ENCODE results near the gene DNPH1. TPM values are rescaled to one million over a fixed set of nuclear protein-coding genes. Genes with fewer than 3 reads are reported as not detected.

The DNPH1 gene
- total and polyA plus RNA-seq, 2 donors (not counting 3 experiments of a cell fraction or from before 2014, with no cell fraction given) = 37.7 to 120 TPM

DNA sequence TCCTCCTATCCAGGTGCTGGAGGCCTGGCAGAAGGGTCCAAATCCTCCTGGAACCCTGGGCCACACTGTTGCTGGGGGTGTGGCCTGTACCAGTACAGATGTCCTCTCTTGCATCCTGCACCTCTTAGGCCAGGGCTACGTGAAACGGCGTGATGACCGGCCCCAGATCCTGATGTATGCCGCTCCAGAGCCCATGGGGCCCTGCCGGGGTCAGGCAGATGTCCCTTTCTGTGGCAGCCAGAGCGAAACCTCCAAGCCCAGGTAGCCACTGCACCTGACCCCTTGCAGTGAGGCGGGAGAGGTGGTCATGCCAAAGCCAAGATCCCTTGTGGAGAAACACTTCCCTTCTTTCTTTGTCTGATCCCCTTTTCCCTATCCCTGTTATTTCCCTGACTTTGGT, 14.2 kb downstream of the DNPH1 start:
- FAIRE-seq = no peak
- CTCF ChIA-PET = interaction anchor here (1.5 kb wide), 1 partner anchor 14 kb away, joined by 6 read pairs; the partner anchor contains the start of gene DNPH1
- no peaks in the 10 kb centered on the region for H3K9me1 ChIP-seq (replicated peaks; ENCODE audit: control insufficient read depth, extremely low read depth, insufficient read depth, low read length)

More for the DNA sequence above, 14.2 kb downstream of the DNPH1 start:
- H3K27ac ChIP-seq (ENCODE audit: insufficient read depth, low read depth, low read length) = no peak overlapping the region
- TF ChIP-seq POLR2AphosphoS5 (IDR thresholded peaks at IDR 0.05; ENCODE audit: insufficient read depth, low read depth, low read length) (no peak), MYC (IDR thresholded peaks at IDR 0.05; ENCODE audit: low read depth, low read length) (no peak), EZH2 (IDR thresholded peaks at IDR 0.05; ENCODE audit: borderline replicate concordance, low read depth, low read length, severe bottlenecking) (no peak), MAX (IDR thresholded peaks at IDR 0.05; ENCODE audit: insufficient read depth, insufficient read length) (no peak), POLR2A (IDR thresholded peaks at IDR 0.05; ENCODE audit: low read depth, low read length) (no peak), JUN (IDR thresholded peaks at IDR 0.05; ENCODE audit: borderline replicate concordance, insufficient read depth, insufficient read length, low read depth) (no peak), FOS (IDR thresholded peaks at IDR 0.05; ENCODE audit: borderline replicate concordance, insufficient read depth, low read length) (no peak), GATA2 (IDR thresholded peaks at IDR 0.05; ENCODE audit: insufficient read depth, insufficient read length, low read depth, low read length) (no peak)
- TF ChIP-seq, protein P1, sequence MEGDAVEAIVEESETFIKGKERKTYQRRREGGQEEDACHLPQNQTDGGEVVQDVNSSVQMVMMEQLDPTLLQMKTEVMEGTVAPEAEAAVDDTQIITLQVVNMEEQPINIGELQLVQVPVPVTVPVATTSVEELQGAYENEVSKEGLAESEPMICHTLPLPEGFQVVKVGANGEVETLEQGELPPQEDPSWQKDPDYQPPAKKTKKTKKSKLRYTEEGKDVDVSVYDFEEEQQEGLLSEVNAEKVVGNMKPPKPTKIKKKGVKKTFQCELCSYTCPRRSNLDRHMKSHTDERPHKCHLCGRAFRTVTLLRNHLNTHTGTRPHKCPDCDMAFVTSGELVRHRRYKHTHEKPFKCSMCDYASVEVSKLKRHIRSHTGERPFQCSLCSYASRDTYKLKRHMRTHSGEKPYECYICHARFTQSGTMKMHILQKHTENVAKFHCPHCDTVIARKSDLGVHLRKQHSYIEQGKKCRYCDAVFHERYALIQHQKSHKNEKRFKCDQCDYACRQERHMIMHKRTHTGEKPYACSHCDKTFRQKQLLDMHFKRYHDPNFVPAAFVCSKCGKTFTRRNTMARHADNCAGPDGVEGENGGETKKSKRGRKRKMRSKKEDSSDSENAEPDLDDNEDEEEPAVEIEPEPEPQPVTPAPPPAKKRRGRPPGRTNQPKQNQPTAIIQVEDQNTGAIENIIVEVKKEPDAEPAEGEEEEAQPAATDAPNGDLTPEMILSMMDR (IDR thresholded peaks at IDR 0.05; ENCODE audit: extremely low read depth in 1 of 2, insufficient read depth in 1 of 2, low read depth in 1 of 2, low read length in 2 of 2) = no peak
- H3K4me3 ChIP-seq (replicated peaks in 1 of 3; ENCODE audit: insufficient read depth in 1 of 3, low read depth in 1 of 3, low read length in 3 of 3) = no peak overlapping the region
- DNase-seq (ENCODE audit: low read depth, low spot score) = no peak
- H3K9me3 ChIP-seq (replicated peaks; ENCODE audit: control insufficient read depth, insufficient read depth, low read length) = no peaks in the 10 kb centered on the region
- BruUV-seq (replicated peaks) = no TSS peak
- H2AFZ ChIP-seq (ENCODE audit: low read depth, low read length) = no peak overlapping the region
- POLR2A ChIA-PET = no interaction called here
- no peaks in the 10 kb centered on the region for H3K27me3 ChIP-seq (ENCODE audit: control insufficient read depth in 2 of 2, insufficient read depth in 2 of 2, low read length in 2 of 2)
- H3K79me2 ChIP-seq (ENCODE audit: control insufficient read depth, insufficient read depth, low read length) = no peaks in the 10 kb centered on the region
- dilution Hi-C loops (cut with MboI; ENCODE audit: extremely low pct_ligation_motif_present, low sequenced_read_pairs) = no loop called here
- no peaks in the 10 kb centered on the region for H4K20me1 ChIP-seq (replicated peaks; ENCODE audit: control insufficient read depth, extremely low read depth, insufficient read depth, low read length)
- H3K4me2 ChIP-seq (ENCODE audit: insufficient read depth, low read length) = no peak overlapping the region
- intact Hi-C loops (cut with micrococcal nuclease) = no loop called here
- H3K9ac ChIP-seq (replicated peaks; ENCODE audit: extremely low read depth, insufficient read depth, low read length) = no peak overlapping the region
- H3K36me3 ChIP-seq (ENCODE audit: control insufficient read depth in 2 of 2, extremely low read depth in 1 of 2, insufficient read depth in 2 of 2, low read length in 2 of 2) = peaks cover 0 to 20% of the 10 kb centered on the region in 2 experiments
- peaks cover 18% of the 10 kb centered on the region for H3K4me1 ChIP-seq (ENCODE audit: control insufficient read depth, extremely low read depth, insufficient read depth, low read length)
